Activated naive CD4-positive, alpha-beta T cell treated with anti-CD3 and anti-CD28 coated beads, Interleukin-2, amount 10 ng/mL, durations not matched to agents 7 days and 5 days (primary cell): ENCODE measurements around the gene POP4.
"Not testable (repeated sequence)": the region's sequence is repeated elsewhere in the genome, so short reads cannot be mapped to it uniquely, and the experiment has no call there.

ENCODE experiments used
- CTCF ChIA-PET: fragments of 350-600 bp; sonication (Branson Sonifier 250); formaldehyde crosslinking; loops from one replicate; lab custom pipeline; 2021; ENCODE audit warnings: antibody characterized with exemption; lab: Charles Lee
- DNase-seq: peaks from one replicate; pipeline ENCODE4 v3.0.0-alpha.2; 2020
- H3K27ac Mint-ChIP-seq: one replicate; pipeline ENCODE4 v1.8.0; 2021; ENCODE audit warnings: mild to moderate bottlenecking, moderate library complexity, mixed read lengths
- H3K27me3 Mint-ChIP-seq: one replicate; pipeline ENCODE4 v1.8.0; 2021; ENCODE audit warnings: mild to moderate bottlenecking, mixed read lengths
- H3K36me3 Mint-ChIP-seq: one replicate; pipeline ENCODE4 v1.8.0; 2021; ENCODE audit warnings: mixed read lengths
- H3K4me1 Mint-ChIP-seq: one replicate; pipeline ENCODE4 v1.8.0; 2021; ENCODE audit warnings: mixed read lengths
- H3K4me3 Mint-ChIP-seq: one replicate; pipeline ENCODE4 v1.8.0; 2021; ENCODE audit warnings: mild to moderate bottlenecking, moderate library complexity, mixed read lengths
- H3K9me3 Mint-ChIP-seq: one replicate; pipeline ENCODE4 v1.8.0; 2021; ENCODE audit warnings: mixed read lengths

Gene POP4, protein sequence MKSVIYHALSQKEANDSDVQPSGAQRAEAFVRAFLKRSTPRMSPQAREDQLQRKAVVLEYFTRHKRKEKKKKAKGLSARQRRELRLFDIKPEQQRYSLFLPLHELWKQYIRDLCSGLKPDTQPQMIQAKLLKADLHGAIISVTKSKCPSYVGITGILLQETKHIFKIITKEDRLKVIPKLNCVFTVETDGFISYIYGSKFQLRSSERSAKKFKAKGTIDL

DNA sequence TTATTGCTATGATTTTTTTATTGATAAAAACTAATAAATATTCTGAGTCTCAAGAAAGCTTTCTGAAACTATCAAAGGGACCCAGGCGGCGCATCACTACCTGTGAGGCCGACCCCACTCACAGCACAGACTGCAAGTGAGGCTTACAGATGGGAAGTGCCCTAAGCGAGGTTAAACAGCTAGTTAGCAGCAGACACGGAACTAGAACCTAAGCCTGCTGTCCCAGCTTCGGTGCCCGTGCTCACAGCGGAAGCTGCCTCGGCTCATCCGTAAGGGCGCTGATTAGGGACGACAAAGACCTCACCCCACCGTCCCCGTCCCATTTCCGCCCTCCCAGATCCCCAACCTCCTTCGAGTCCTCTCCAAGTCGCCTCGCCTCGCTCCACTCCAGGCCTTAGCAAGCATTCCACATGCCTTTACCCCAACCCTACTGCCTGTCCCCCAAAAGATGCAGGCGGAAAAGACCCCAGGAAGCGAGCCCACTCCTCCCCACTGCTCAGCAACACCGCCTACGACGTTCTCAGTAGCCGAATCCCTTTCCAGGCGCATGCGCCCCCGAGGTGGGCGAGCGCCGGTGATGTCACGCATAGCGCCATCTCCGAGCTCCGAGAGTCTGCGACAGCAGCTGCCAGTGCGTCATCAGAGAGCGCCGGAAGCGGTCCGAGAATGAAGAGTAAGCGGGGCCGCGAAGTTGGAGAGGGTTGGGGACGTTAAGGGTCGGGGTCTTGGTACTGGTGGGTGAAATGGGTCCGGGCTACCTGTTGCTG is at the start of gene POP4:
Gene POP4 (plus strand): TSS at position 631 of the 767 bp plus-strand sequence. CDS start 36 bp downstream, at position 667.
- CTCF ChIA-PET = interaction anchor here (0.7 to 9.1 kb wide), 10 partner anchors 19 to 336 kb away, joined by 3 to 142 read pairs (median 4); partner anchors contain the start of genes C19orf12, PLEKHF1 and URI1
- Mint-ChIP-seq H3K4me3 (peak within 1 kb of the TSS; percentile 94), H3K27me3 (peaks cover 6% of the 10 kb centered on the region), H3K9me3 (no peaks in the 10 kb centered on the region), H3K36me3 (peaks cover 22% of the 10 kb centered on the region), H3K27ac (peak within 1 kb of the TSS; percentile 99), H3K4me1 (peaks cover 32% of the 10 kb centered on the region)
- peak; percentile 99 for DNase-seq

GRCh38 chr19:29559110-29559509 is 47.0 kb upstream of the POP4 start:
- not testable (repeated sequence) for H3K4me1 Mint-ChIP-seq, H3K4me3 Mint-ChIP-seq, H3K27ac Mint-ChIP-seq, H3K36me3 Mint-ChIP-seq, DNase-seq
- Mint-ChIP-seq H3K27me3 (peaks cover 34% of the 10 kb centered on the region), H3K9me3 (peaks cover 16% of the 10 kb centered on the region)
- CTCF ChIA-PET = interaction anchor here (0.7 kb wide), 1 partner anchor 9 kb away, joined by 3 read pairs; no protein-coding TSS in a partner anchor

DNA sequence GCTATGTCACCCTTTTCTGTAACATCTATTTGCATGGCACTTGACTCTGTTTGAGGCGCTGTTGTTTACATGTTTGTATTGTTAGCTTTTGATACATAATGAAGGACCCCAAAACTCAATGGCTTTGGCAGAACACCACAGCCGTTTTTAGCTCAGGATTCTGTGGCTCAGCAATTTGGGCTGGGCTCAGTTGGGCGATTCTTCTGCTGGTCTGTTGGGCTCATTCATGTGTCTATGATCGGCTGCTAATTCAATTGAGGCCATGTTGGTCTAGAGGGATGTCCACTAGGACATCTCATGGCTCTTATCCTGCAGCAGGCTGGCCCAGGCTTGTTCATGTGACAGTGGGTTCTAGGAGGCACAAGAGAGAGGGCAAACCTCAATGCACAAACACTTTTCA is 46.3 kb upstream of the POP4 start:
- no peak overlapping the region for H3K4me3 Mint-ChIP-seq
- peaks cover 37% of the 10 kb centered on the region for H3K27me3 Mint-ChIP-seq
- H3K36me3 Mint-ChIP-seq = no peaks in the 10 kb centered on the region
- H3K4me1 Mint-ChIP-seq = no peaks in the 10 kb centered on the region
- DNase-seq = no peak
- H3K9me3 Mint-ChIP-seq = peaks cover 13% of the 10 kb centered on the region
- no peak overlapping the region for H3K27ac Mint-ChIP-seq
- CTCF ChIA-PET = no interaction called here

DNA sequence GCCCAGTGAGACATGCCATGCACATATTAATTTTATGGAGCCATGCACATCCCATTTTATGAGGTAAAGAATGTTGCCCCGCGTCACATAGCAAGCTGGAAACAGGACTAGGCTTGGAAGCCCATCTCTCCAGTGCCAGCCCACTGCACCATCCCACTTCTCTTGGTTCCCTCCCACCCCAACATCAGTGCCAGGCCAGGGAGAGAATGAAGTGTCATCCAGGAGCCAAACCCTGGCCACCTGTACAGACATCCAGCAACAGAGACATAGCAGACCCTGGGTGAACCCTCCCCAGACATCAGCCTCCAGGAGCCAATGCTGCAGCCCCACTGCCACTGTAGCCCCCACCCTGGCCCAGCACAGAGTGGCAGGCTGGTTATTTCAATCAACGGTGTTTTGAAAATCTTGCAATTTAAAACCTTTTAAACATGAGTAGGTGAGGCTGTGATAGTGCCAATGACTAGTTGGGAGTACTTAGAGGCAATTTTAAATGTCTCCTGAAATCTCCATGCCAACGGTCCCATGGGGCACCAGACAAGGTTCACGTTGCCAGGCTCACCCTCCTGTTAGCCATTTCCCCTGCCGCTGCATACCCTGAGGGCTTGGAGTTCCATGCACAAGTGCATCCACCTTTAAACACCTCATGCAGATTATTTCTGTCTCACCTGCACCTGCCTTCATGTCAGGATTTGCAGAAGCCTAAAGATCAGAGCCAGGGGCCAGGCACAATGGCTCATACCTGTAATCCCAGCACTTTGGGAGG is 45.6 kb upstream of the POP4 start:
- H3K9me3 Mint-ChIP-seq = peaks cover 9% of the 10 kb centered on the region
- H3K4me3 Mint-ChIP-seq = no peak overlapping the region
- H3K4me1 Mint-ChIP-seq = no peaks in the 10 kb centered on the region
- H3K27ac Mint-ChIP-seq = no peak overlapping the region
- CTCF ChIA-PET = no interaction called here
- no peak for DNase-seq
- H3K36me3 Mint-ChIP-seq = no peaks in the 10 kb centered on the region
- peaks cover 38% of the 10 kb centered on the region for H3K27me3 Mint-ChIP-seq

DNA sequence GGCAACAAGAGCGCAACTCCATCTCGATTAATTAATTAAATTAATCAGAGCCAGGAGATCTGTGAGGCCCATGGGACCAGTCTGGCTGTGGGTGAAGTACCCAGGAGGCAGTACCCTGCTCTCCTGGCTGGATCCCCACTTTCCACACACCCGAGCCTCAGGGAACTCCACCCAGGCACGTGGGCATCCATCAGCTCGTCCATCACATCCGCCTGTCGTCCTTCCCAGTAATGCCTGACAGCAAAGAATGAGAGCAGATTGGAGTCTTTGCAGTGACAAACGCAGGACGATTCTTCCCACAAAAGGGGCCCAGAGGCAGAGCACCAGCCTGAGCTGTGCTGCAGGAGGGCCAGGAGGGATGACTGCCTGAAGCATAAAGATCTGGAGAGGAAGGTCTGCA is 44.5 kb upstream of the POP4 start:
- Mint-ChIP-seq H3K27me3 (peaks cover 30% of the 10 kb centered on the region), H3K4me3 (no peak overlapping the region), H3K4me1 (no peaks in the 10 kb centered on the region), H3K9me3 (peaks cover 9% of the 10 kb centered on the region), H3K27ac (no peak overlapping the region), H3K36me3 (no peaks in the 10 kb centered on the region)
- DNase-seq = no peak
- CTCF ChIA-PET = no interaction called here

DNA sequence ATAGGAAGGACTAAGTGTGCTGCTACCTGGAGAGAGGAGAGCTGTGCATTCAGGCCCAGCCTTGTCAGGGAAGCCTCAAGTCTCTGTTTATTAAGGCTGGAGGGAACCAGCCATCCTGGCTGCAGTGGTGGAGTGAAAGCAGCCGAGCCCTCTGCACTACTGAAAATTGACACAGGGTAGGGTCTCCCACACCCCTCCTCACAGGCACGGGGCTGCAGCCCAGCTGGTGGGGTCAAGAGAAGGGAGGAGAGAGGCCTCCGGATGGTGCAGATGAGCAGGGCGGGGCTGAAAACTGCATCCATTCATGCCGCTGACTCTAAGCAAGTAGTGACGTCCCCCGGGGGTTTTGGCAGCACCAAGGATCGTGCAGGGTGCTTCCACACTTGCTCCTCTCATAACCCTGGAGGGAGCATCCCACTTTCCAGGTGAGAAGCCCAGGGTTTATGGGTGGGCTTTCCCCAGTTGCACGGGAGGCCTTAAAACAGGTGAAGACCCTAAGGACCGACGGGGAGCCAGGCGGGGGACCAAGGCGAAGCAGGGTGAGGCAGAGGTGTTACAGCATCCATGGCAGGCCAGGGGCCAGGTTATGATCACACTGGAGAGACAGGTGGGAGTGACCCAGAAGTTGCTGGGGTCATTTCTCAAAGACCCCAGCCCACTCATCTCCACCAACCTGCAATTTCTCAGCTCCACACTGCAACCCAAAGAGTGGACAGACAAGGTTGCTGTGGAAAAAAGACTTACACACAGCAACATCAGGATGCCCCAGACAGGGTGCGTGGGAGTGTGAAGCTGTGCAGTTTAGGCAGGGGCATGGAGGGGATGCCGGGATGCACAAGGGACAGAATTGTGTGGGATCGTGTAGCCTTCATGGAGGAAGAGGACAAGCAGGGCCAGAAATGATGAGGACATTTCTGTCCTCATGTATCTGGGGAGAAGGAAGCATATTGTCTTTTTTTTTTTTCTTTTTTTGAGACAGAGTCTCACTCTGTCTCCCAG is 43.5 kb upstream of the POP4 start:
- no peaks in the 10 kb centered on the region for H3K4me1 Mint-ChIP-seq
- no peak overlapping the region for H3K27ac Mint-ChIP-seq
- DNase-seq = no peak
- peaks cover 9% of the 10 kb centered on the region for H3K9me3 Mint-ChIP-seq
- no peak overlapping the region for H3K4me3 Mint-ChIP-seq
- H3K36me3 Mint-ChIP-seq = no peaks in the 10 kb centered on the region
- CTCF ChIA-PET = no interaction called here
- H3K27me3 Mint-ChIP-seq = peaks cover 30% of the 10 kb centered on the region

- Mint-ChIP-seq H3K36me3 (no peaks in the 10 kb centered on the region), H3K9me3 (peaks cover 9% of the 10 kb centered on the region), H3K4me1 (no peaks in the 10 kb centered on the region), H3K27me3 (peaks cover 40% of the 10 kb centered on the region), H3K27ac (no peak overlapping the region), H3K4me3 (no peak overlapping the region)
- CTCF ChIA-PET = no interaction called here
- no peak for DNase-seq
These were observed 42.5 kb upstream of the POP4 start for GRCh38 chr19:29563486-29564101.

DNA sequence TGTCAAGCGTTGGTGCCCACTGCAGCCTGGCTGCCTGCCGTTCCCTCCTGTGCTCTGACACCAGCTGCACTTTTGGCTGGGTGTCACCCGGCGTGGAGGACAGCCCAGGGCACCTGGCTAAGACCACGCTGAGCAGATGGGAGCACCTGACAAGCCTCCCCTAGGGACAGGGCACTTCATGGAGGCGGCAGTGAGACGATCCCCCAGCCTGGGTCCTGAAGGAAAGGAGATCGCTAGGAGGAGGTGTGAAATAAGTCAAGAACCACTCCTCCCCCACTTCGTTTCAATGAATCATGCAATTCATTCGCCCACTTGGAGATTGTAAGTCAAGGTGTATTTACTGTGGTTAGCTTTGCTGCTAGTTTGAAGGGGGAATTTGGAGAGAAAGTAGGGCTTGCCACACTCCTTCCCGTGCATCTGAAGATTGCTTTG is 41.5 kb upstream of the POP4 start:
- Mint-ChIP-seq H3K27ac (no peak overlapping the region), H3K4me1 (no peaks in the 10 kb centered on the region), H3K27me3 (peaks cover 40% of the 10 kb centered on the region), H3K9me3 (peaks cover 4% of the 10 kb centered on the region), H3K4me3 (no peak overlapping the region), H3K36me3 (no peaks in the 10 kb centered on the region)
- DNase-seq = no peak
- CTCF ChIA-PET = no interaction called here

- DNase-seq = no peak
- Mint-ChIP-seq H3K27ac (no peak overlapping the region), H3K36me3 (no peaks in the 10 kb centered on the region), H3K4me1 (no peaks in the 10 kb centered on the region), H3K9me3 (peaks cover 2% of the 10 kb centered on the region), H3K27me3 (peaks cover 40% of the 10 kb centered on the region), H3K4me3 (no peak overlapping the region)
- CTCF ChIA-PET = no interaction called here
These were observed 40.9 kb upstream of the POP4 start for GRCh38 chr19:29565171-29565570.

GRCh38 chr19:29566496-29567054 is 39.5 kb upstream of the POP4 start:
- peaks cover 44% of the 10 kb centered on the region for H3K27me3 Mint-ChIP-seq
- no peak overlapping the region for H3K27ac Mint-ChIP-seq
- H3K36me3 Mint-ChIP-seq = no peaks in the 10 kb centered on the region
- H3K4me1 Mint-ChIP-seq = no peaks in the 10 kb centered on the region
- H3K4me3 Mint-ChIP-seq = no peak overlapping the region
- DNase-seq = no peak
- CTCF ChIA-PET = no interaction called here
- H3K9me3 Mint-ChIP-seq = no peaks in the 10 kb centered on the region

DNA sequence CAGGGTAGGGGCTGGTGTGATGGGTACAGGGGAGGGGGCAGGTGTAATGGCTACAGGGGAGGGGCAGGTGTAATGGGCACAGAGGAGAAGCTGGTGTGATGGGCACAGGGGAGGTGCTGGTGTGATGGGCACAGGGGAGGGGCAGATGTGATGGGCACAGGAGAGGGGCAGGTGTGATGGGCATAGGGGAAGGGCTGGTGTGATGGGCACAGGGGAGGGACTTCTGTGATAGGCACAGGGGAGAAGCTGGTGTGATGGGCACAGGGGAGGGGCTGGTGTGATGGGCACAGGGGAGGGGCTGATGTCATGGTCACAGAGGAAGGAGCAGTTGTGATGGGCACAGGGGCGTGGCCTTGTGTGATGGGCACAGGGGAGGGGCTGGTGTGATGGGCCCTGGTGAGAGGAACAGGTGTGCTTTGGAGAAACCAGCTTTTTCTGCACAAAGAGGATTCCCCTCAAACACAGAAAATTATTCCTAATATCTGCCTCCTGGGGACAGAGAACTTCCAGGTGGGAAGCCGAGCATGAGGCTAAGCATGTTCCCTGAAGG is 38.6 kb upstream of the POP4 start:
- Mint-ChIP-seq H3K27ac (no peak overlapping the region), H3K9me3 (no peaks in the 10 kb centered on the region), H3K4me3 (no peak overlapping the region), H3K27me3 (peaks cover 41% of the 10 kb centered on the region), H3K4me1 (no peaks in the 10 kb centered on the region), H3K36me3 (no peaks in the 10 kb centered on the region)
- DNase-seq = no peak
- CTCF ChIA-PET = interaction anchor here (0.6 kb wide), 1 partner anchor 8 kb away, joined by 3 read pairs; no protein-coding TSS in a partner anchor

GRCh38 chr19:29568036-29569025 is 37.8 kb upstream of the POP4 start:
- H3K9me3 Mint-ChIP-seq = no peaks in the 10 kb centered on the region
- no peaks in the 10 kb centered on the region for H3K4me1 Mint-ChIP-seq
- DNase-seq = no peak
- H3K4me3 Mint-ChIP-seq = no peak overlapping the region
- H3K27ac Mint-ChIP-seq = no peak overlapping the region
- no peaks in the 10 kb centered on the region for H3K36me3 Mint-ChIP-seq
- CTCF ChIA-PET = interaction anchor here (0.5 to 0.6 kb wide), 2 partner anchors 9 to 123 kb away, joined by 3 to 4 read pairs; no protein-coding TSS in a partner anchor
- peaks cover 38% of the 10 kb centered on the region for H3K27me3 Mint-ChIP-seq
